SU-DHL-6 (cell line): ENCODE data around the gene ZNRF1.

Experiments used
- CTCF ChIP-seq: fragments of 200-600 bp; sonication (generic); IDR thresholded peaks from one replicate; pipeline ENCODE4 v1.5.1; 2017; ENCODE audit warnings: antibody characterized with exemption, mild to moderate bottlenecking, low read length, moderate library complexity; ENCODE audit not compliant: insufficient read depth, poor library complexity, severe bottlenecking
- EZH2phosphoT487 ChIP-seq: fragments of 200-600 bp; sonication (generic), shearing (Covaris generic); conservative IDR thresholded peaks from 2 replicates; pipeline ENCODE4 v1.6.1; 2018; ENCODE audit warnings: mild to moderate bottlenecking, antibody characterized with exemption, low read length, moderate library complexity, mixed read lengths

- TF ChIP-seq CTCF (no peak), EZH2phosphoT487 (no peak)
Measured at GRCh38 chr16:75027520-75028300, 28.9 kb downstream of the ZNRF1 start.
